Measurements from ENCODE around the gene ZNF543. TPM values are rescaled to one million over a fixed set of nuclear protein-coding genes. Genes with fewer than 3 reads are reported as not detected.
"Not testable (repeated sequence)": the region's sequence is repeated elsewhere in the genome, so short reads cannot be mapped to it uniquely, and the experiment has no call there.

The ZNF543 gene
- total RNA-seq, 1 experiment from 2014 or later: 8.4 TPM

DNA sequence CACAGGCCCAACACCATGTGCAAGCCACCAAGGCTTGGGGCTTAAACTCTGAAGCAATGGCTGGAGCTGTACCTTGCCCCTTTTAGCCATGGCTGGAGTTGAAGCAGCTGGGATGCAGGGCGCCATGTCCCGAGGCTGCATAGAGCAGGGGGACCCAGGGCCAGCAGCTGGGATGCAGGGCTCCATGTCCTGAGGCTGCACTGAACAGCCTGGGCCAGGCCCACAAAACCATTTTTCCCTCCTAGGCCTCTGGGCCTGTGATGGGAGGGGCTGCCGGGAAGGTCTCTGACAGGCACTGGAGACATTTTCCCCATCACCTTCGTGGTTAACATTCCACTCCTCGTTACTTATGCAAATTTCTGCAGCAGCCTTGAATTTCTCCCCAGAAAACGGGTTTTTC lies 53.9 kb downstream of the ZNF543 start:
- no peak overlapping the region for H3K9ac ChIP-seq (ENCODE audit: extremely low read depth, insufficient read length, low read length)

DNA sequence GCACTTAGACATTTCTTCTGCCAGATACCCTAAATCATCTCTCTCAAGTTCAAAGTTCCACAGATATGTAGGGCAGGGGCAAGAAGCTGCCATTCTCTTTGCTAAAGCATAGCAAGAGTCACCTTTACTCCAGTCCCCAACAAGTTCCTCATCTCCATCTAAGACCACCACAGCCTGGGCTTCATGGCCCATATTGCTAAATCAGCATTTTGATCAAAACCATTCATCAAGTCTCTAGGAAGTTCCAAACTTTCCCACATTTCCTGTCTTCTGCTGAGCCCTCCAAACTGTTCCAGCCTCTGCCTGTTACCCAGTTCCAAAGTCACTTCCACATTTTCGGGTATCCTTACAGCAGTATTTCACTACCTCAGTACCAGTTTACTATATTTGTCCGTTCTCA lies 54.4 kb downstream of the ZNF543 start:
- H3K4me2 ChIP-seq (ENCODE audit: insufficient read depth, insufficient read length, low read length); H2BK120ac ChIP-seq (ENCODE audit: low read depth, low read length, poor library complexity, severe bottlenecking); H3K4me1 ChIP-seq (ENCODE audit: insufficient read depth, low read length); H2BK12ac ChIP-seq (ENCODE audit: insufficient read length, low read depth, low read length); H3K27ac ChIP-seq (ENCODE audit: insufficient read length, low read depth, low read length); H3K79me2 ChIP-seq (ENCODE audit: insufficient read depth, low read length); H4K5ac ChIP-seq (ENCODE audit: insufficient read length, low read depth, low read length); H3K27me3 Mint-ChIP-seq (ENCODE audit: low read depth); H3K4me3 Mint-ChIP-seq; H3K9ac ChIP-seq (ENCODE audit: extremely low read depth, insufficient read length, low read length); H3K56ac ChIP-seq (ENCODE audit: insufficient read length, low read depth, low read length); H4K91ac ChIP-seq (ENCODE audit: insufficient read length, low read depth, low read length); H2BK20ac ChIP-seq (ENCODE audit: low read depth, low read length, poor library complexity, severe bottlenecking); H2AK5ac ChIP-seq (ENCODE audit: insufficient read length, low read length); H3K14ac ChIP-seq (ENCODE audit: insufficient read depth, low read length); H3K23ac ChIP-seq (ENCODE audit: insufficient read length, low read depth, low read length); H2BK15ac ChIP-seq (ENCODE audit: low read depth, low read length); H3K79me1 ChIP-seq (ENCODE audit: insufficient read depth, low read depth, low read length, poor library complexity, severe bottlenecking); H4K8ac ChIP-seq (replicated peaks; ENCODE audit: insufficient read length, low read depth, low read length); H3K23me2 ChIP-seq (ENCODE audit: insufficient read length, low read depth, low read length, poor library complexity, severe bottlenecking); H3K4ac ChIP-seq (ENCODE audit: low read depth, low read length); H4K20me1 ChIP-seq (ENCODE audit: control insufficient read depth, insufficient read depth, insufficient read length); H3K4me1 Mint-ChIP-seq; H2BK5ac ChIP-seq (ENCODE audit: insufficient read length, low read length); H3K27ac Mint-ChIP-seq; H2AFZ ChIP-seq (ENCODE audit: low read length); H3T11ph ChIP-seq (ENCODE audit: low read length); H3K18ac ChIP-seq (ENCODE audit: insufficient read length, low read depth, low read length); H3K27me3 ChIP-seq (ENCODE audit: insufficient read depth, low read length); DNase-seq: not testable (repeated sequence)
- peaks cover 58 to 72% (median 70%) of the 10 kb centered on the region in 3 experiments for H3K36me3 Mint-ChIP-seq (ENCODE audit: insufficient read depth in 1 of 3, low read depth in 3 of 3)
- H3K9me3 ChIP-seq (ENCODE audit: control insufficient read depth, low read depth, low read length): peaks cover 31% of the 10 kb centered on the region
- no CpG with 5 or more reads among the region's 2 CpGs for WGBS (ENCODE audit: extremely low coverage, insufficient read length, low lambda C conversion rate)
- H3K9me3 Mint-ChIP-seq: peaks cover 49 to 58% of the 10 kb centered on the region in 2 experiments

More for the DNA sequence above, 53.9 kb downstream of the ZNF543 start:
- WGBS (ENCODE audit: extremely low coverage, insufficient read length, low lambda C conversion rate): no CpG with 5 or more reads among the region's 6 CpGs
- no peaks in the 10 kb centered on the region for H3K27me3 ChIP-seq (ENCODE audit: insufficient read depth, low read length)
- H3K4me2 ChIP-seq (ENCODE audit: insufficient read depth, insufficient read length, low read length): no peak overlapping the region
- Mint-ChIP-seq H3K4me1 (no peaks in the 10 kb centered on the region), H3K27me3 (ENCODE audit: low read depth) (no peaks in the 10 kb centered on the region; the same call in 1 of the 2 replicates), H3K27ac (no peak overlapping the region), H3K9me3 (peaks cover 46 to 55% of the 10 kb centered on the region in 2 experiments), H3K4me3 (no peak overlapping the region), H3K36me3 (ENCODE audit: insufficient read depth in 1 of 3, low read depth in 3 of 3) (peaks cover 60 to 72% (median 68%) of the 10 kb centered on the region in 3 experiments)
- H4K91ac ChIP-seq (ENCODE audit: insufficient read length, low read depth, low read length): no peak overlapping the region
- no peaks in the 10 kb centered on the region for H4K20me1 ChIP-seq (ENCODE audit: control insufficient read depth, insufficient read depth, insufficient read length)
- H2BK20ac ChIP-seq (ENCODE audit: low read depth, low read length, poor library complexity, severe bottlenecking): no peak overlapping the region
- no peaks in the 10 kb centered on the region for H3K4me1 ChIP-seq (ENCODE audit: insufficient read depth, low read length)
- H3K18ac ChIP-seq (ENCODE audit: insufficient read length, low read depth, low read length): no peak overlapping the region
- H3K23me2 ChIP-seq (ENCODE audit: insufficient read length, low read depth, low read length, poor library complexity, severe bottlenecking): no peaks in the 10 kb centered on the region
- H3K4ac ChIP-seq (ENCODE audit: low read depth, low read length): no peak overlapping the region
- H2AK5ac ChIP-seq (ENCODE audit: insufficient read length, low read length): no peak overlapping the region
- no peak overlapping the region for H3K27ac ChIP-seq (ENCODE audit: insufficient read length, low read depth, low read length)
- no peak overlapping the region for H4K8ac ChIP-seq (replicated peaks; ENCODE audit: insufficient read length, low read depth, low read length)
- no peak overlapping the region for H3K23ac ChIP-seq (ENCODE audit: insufficient read length, low read depth, low read length)
- H2BK120ac ChIP-seq (ENCODE audit: low read depth, low read length, poor library complexity, severe bottlenecking): no peak overlapping the region
- no peak overlapping the region for H2BK15ac ChIP-seq (ENCODE audit: low read depth, low read length)
- no peak overlapping the region for H2BK5ac ChIP-seq (ENCODE audit: insufficient read length, low read length)
- no peak overlapping the region for H3K14ac ChIP-seq (ENCODE audit: insufficient read depth, low read length)
- no peaks in the 10 kb centered on the region for H3K79me1 ChIP-seq (ENCODE audit: insufficient read depth, low read depth, low read length, poor library complexity, severe bottlenecking)
- no peak for DNase-seq
- no peak overlapping the region for H4K5ac ChIP-seq (ENCODE audit: insufficient read length, low read depth, low read length)
- no peaks in the 10 kb centered on the region for H3K79me2 ChIP-seq (ENCODE audit: insufficient read depth, low read length)
- H3K9me3 ChIP-seq (ENCODE audit: control insufficient read depth, low read depth, low read length): peaks cover 31% of the 10 kb centered on the region
- H3K56ac ChIP-seq (ENCODE audit: insufficient read length, low read depth, low read length): no peak overlapping the region
- H2AFZ ChIP-seq (ENCODE audit: low read length): no peak overlapping the region
- H2BK12ac ChIP-seq (ENCODE audit: insufficient read length, low read depth, low read length): no peak overlapping the region
- TF ChIP-seq, protein P1, sequence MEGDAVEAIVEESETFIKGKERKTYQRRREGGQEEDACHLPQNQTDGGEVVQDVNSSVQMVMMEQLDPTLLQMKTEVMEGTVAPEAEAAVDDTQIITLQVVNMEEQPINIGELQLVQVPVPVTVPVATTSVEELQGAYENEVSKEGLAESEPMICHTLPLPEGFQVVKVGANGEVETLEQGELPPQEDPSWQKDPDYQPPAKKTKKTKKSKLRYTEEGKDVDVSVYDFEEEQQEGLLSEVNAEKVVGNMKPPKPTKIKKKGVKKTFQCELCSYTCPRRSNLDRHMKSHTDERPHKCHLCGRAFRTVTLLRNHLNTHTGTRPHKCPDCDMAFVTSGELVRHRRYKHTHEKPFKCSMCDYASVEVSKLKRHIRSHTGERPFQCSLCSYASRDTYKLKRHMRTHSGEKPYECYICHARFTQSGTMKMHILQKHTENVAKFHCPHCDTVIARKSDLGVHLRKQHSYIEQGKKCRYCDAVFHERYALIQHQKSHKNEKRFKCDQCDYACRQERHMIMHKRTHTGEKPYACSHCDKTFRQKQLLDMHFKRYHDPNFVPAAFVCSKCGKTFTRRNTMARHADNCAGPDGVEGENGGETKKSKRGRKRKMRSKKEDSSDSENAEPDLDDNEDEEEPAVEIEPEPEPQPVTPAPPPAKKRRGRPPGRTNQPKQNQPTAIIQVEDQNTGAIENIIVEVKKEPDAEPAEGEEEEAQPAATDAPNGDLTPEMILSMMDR (conservative IDR thresholded peaks at IDR 0.05): no peak
- H3T11ph ChIP-seq (ENCODE audit: low read length): no peak overlapping the region

Data from H9 (cell line).